Colonic mucosa (tissue), 4 donors: Measurements from ENCODE around the gene LRRC57. TPM values are rescaled to one million over a fixed set of nuclear protein-coding genes. Genes with fewer than 3 reads are reported as not detected.

Source experiments
- DNase-seq: peaks from one replicate; pipeline ENCODE4 v3.0.0-alpha.2; 2020
- H3K27ac ChIP-seq: fragments of 200-600 bp; one replicate; pipeline ENCODE4 v1.8.0; 2021
- H3K27me3 ChIP-seq: fragments of 200-600 bp; one replicate; pipeline ENCODE4 v1.8.0; 2021
- H3K36me3 ChIP-seq: fragments of 200-600 bp; one replicate; pipeline ENCODE4 v1.8.0; 2021
- H3K4me1 ChIP-seq: fragments of 200-600 bp; one replicate; pipeline ENCODE4 v1.8.0; 2021; ENCODE audit warnings: mild to moderate bottlenecking
- H3K4me3 ChIP-seq: fragments of 200-600 bp; one replicate; pipeline ENCODE4 v1.8.0; 2021
- H3K9ac ChIP-seq, 2 donors: one replicate each; pipeline ENCODE4 v1.7.0; 2013; ENCODE audit warnings: control low read depth in 2 of 2, low read depth in 2 of 2, low read length in 2 of 2
- H3K9me3 ChIP-seq: fragments of 200-600 bp; one replicate; pipeline ENCODE4 v1.8.0; 2021
- CTCF ChIP-seq: fragments of 200-600 bp; IDR thresholded peaks from one replicate; pipeline ENCODE4 v1.8.0; 2022; ENCODE audit warnings: antibody characterized with exemption, mild to moderate bottlenecking
- intact Hi-C: fragments of 100-400 bp; cut with DNase I; formaldehyde crosslinking; loops from one replicate; pipeline ENCODE4 v1.14.1; 2022
- total RNA-seq, 2 donors: library from RNA; stranded (reverse); fragmentation: NEBNext Ultra II Directional in 1 of 2; extraction: Animal tissue kit (Norgen Biotek cat#: 25700) in 1 of 2; gene quantifications; one replicate each; pipeline ENCODE4 v1.2.1, GENCODE V29; 2021
- donor health status: healthy.
- donor health status: DM: no; HTN: no; CAD: no.
- donor health status: DM: no; HTN: no; CAD: no.

LRRC57 gene
- total RNA-seq, 2 donors from 2014 or later = 31.0 to 34.7 TPM

- peaks cover 16% of the 10 kb centered on the region for H3K4me1 ChIP-seq
- H3K27ac ChIP-seq = peak overlapping the region; percentile 96
- intact Hi-C loops = no loop called here
- H3K9me3 ChIP-seq = no peaks in the 10 kb centered on the region
- H3K9ac ChIP-seq = peak overlapping the region; percentile 87 to 97
- H3K4me3 ChIP-seq = peak overlapping the region; percentile 74
- H3K27me3 ChIP-seq = no peaks in the 10 kb centered on the region
- H3K36me3 ChIP-seq = no peaks in the 10 kb centered on the region
- peak; percentile 93 for DNase-seq
- no peak for TF ChIP-seq CTCF
Observed at GRCh38 chr15:42494998-42495360, 53.6 kb downstream of the LRRC57 start.

- Histone ChIP-seq H3K4me3 (no peak overlapping the region), H3K27ac (peak overlapping the region; percentile 96), H3K27me3 (no peaks in the 10 kb centered on the region), H3K4me1 (peaks cover 9% of the 10 kb centered on the region), H3K9me3 (no peaks in the 10 kb centered on the region), H3K9ac (no peak overlapping the region), H3K36me3 (no peaks in the 10 kb centered on the region)
- TF ChIP-seq CTCF = no peak
- intact Hi-C loops = no loop called here
- DNase-seq = no peak
Observed at GRCh38 chr15:42493679-42494078, 54.9 kb downstream of the LRRC57 start.

- peak overlapping the region; percentile 93 to 99 for H3K9ac ChIP-seq
Observed at GRCh38 chr15:42491539-42492225, 56.9 kb downstream of the LRRC57 start.

GRCh38 chr15:42490671-42491538, 57.7 kb downstream of the LRRC57 start, which contains the start of gene ZNF106:
ZNF106 (minus strand) TSS chr15:42491141; CDS start chr15:42472289, 18,852 bp downstream.
- Histone ChIP-seq H3K27me3 (no peaks in the 10 kb centered on the region), H3K36me3 (no peaks in the 10 kb centered on the region), H3K9me3 (no peaks in the 10 kb centered on the region), H3K4me1 (peaks cover 3% of the 10 kb centered on the region), H3K27ac (peak within 1 kb of the TSS; percentile 93), H3K4me3 (peak within 1 kb of the TSS; percentile 81), H3K9ac (peak within 1 kb of the TSS; percentile 93 to 99)
- DNase-seq = peak; percentile 90
- intact Hi-C loops = no loop called here
- TF ChIP-seq CTCF = no peak

More at GRCh38 chr15:42491539-42492225, 56.9 kb downstream of the LRRC57 start:
- no peaks in the 10 kb centered on the region for H3K27me3 ChIP-seq
- DNase-seq = no peak
- H3K4me1 ChIP-seq = peaks cover 9% of the 10 kb centered on the region
- H3K9me3 ChIP-seq = no peaks in the 10 kb centered on the region
- H3K4me3 ChIP-seq = peak overlapping the region; percentile 81
- intact Hi-C loops = no loop called here
- peak overlapping the region; percentile 93 for H3K27ac ChIP-seq
- no peaks in the 10 kb centered on the region for H3K36me3 ChIP-seq
- no peak for TF ChIP-seq CTCF

GRCh38 chr15:42490291-42490670, 58.3 kb downstream of the LRRC57 start:
- no peak for TF ChIP-seq CTCF

More at GRCh38 chr15:42490291-42490670, 58.3 kb downstream of the LRRC57 start:
- Histone ChIP-seq H3K27me3 (no peaks in the 10 kb centered on the region), H3K9me3 (no peaks in the 10 kb centered on the region), H3K4me3 (peak overlapping the region; percentile 81), H3K4me1 (peaks cover 3% of the 10 kb centered on the region), H3K36me3 (no peaks in the 10 kb centered on the region), H3K27ac (peak overlapping the region; percentile 93), H3K9ac (peak overlapping the region; percentile 90 to 99)
- intact Hi-C loops = no loop called here
- no peak for DNase-seq

Other genes starting within 250 kb of the LRRC57 start
- 1 to 10 TPM; 6.8 TPM for gene CAPN3, start 189.3 kb downstream of the LRRC57 start, total RNA-seq
- 10 to 100 TPM; 41.9 to 46.9 TPM for gene ZNF106, start 57.7 kb downstream of the LRRC57 start, total RNA-seq
- 10 to 100 TPM; 60.9 to 65.2 TPM for gene SNAP23, start 53.2 kb downstream of the LRRC57 start, total RNA-seq
- gene HAUS2, start within 50 bp of the LRRC57 start, total RNA-seq = 10 to 100 TPM; 16.0 to 21.3 TPM
- 1 to 10 TPM; 4.7 to 5.2 TPM for gene STARD9, start 26.8 kb upstream of the LRRC57 start, total RNA-seq
- 10 to 100 TPM; 11.0 to 31.6 TPM for gene CDAN1, start 188.3 kb upstream of the LRRC57 start, total RNA-seq